HG02623 (cell line): Measurements from ENCODE around the gene LTB.
"Not testable (repeated sequence)": the region's sequence is repeated elsewhere in the genome, so short reads cannot be mapped to it uniquely, and the experiment has no call there.

Experiments used
- ATAC-seq: cut with Tn5 transposase; IDR thresholded peaks from one replicate; pipeline ENCODE4 v1.9.1; 2021; ENCODE audit warnings: moderate library complexity; ENCODE audit not compliant: unreplicated experiment

Gene LTB

DNA sequence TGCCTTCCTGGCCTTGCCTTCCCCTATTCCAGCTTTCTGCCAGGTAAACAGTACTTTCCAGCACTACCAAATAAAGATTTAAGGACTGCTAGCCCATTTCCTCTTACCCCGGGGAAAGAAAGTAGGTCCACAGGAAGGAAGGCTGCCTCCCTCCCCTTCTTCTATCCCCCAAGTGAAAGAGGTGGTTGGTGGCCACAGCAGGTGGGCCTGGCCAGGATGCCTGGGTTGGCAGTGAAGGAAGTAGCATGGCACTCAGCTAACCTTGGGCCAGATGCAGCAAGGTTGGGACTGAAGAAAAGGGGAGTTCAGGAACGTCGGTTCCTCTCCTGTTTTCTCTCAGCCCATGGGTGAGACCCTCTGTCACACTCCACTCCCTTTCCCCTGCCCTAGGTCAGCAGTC is 25.9 kb downstream of the LTB start:
- ATAC-seq = no peak

DNA sequence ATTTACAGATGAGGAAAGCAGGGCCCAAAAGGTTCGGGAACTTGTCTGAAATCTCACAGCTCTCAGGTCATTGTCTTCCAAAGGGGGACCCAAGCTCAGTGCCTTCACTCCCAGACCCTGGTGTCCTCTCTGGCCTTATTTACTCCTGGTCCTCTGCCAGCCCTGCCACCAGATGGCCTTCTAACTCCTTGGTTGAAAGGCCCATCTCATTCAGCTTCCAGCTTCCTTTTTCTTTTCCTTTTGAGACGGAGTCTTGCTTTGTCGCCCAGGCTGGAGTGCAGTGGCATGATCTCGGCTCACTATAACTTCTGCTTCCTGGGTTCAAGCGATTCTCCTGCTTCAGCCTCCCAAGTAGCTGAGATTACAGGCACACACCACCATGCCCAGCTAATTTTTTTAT is 30.9 kb downstream of the LTB start:
- ATAC-seq = not testable (repeated sequence)

DNA sequence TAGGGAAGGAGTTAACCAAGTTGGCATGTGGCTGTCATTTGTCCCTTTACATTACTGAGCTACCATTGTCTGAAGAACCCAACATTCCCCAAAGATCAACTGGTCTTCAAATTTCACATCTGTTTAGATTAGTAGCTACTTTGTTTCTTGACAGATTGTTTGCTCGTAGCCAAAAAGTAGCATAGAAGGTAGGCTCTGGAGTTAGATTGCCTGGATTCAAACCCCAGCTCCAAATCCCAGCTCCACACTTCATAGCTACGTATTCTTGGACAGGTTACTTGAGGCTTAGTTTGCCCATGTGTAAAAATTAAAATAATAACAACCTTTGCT is 33.7 kb downstream of the LTB start:
- ATAC-seq = no peak

DNA sequence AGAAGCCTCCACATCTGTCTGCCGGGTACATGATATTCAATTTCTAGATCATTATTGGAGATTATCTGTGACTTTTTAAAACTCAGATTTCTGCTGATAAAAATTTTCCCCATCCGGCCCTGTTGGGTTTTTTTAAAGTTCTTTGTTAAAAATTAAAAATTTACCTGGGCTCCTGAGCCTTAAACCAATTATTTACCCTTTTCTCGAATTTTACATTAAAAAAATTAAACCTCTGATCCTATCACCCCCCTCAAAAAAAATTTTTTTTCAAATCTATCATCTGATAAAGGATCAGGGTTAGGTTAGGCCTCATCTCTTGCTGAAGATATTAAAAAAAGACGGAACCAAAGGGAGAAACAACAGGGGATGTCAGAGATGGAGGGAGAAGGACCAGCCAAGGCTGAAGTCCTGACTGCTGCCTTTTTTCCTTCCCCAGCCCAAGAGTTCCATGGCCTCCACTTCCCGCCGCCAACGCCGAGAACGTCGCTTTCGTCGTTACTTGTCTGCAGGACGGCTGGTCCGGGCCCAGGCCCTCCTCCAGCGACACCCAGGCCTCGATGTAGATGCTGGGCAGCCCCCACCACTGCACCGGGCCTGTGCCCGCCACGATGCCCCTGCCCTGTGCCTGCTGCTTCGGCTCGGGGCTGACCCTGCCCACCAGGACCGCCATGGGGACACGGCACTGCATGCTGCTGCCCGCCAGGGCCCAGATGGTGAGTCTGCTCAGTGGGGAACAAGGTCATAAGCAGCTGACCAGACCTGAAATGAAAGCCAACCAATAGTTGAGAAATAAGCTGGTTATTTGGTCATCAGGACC is 34.3 kb downstream of the LTB start:
- no peak for ATAC-seq

DNA sequence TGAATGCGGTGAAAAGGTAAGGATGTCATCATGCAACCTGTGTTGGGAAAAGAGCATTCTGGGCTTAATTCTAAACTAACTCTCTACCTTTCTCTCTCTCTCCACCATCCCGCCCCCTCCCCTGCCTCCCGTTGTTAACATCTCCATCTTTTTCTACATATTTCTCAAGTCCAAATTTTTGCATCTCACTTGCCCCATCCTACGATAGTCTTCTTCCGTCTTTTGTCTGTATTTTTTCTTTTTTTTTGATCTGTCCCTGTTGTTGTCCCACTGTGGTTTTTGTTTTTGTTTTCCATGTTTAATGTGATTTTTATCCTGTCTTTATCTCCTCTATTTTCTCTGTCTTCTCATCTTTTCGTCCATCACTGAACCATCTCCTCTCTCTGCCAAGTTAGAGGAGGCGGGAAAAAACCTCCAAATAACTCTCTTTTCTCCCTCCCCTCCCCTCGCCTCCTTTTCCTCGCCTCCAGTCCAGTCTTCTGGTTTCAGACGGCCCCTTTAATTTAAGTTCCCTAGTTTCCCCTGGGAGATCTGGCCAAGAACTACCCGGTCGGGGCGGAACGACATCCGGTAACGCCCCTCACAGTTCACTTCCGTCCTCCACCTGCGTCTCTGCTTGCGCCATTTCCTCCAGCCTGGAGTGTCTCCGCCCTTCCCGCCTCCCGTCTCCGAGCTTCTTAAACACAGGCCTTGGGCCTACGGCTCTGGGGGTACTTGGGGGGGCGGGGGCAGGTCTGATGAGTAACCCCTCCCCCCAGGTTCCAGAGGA is 35.1 kb downstream of the LTB start, which contains the start of gene NFKBIL1:
NFKBIL1 (plus strand) TSS at position 651 of the 769 bp plus-strand sequence; CDS start at position 738, 87 bp downstream.
- ATAC-seq = peak; percentile 69

DNA sequence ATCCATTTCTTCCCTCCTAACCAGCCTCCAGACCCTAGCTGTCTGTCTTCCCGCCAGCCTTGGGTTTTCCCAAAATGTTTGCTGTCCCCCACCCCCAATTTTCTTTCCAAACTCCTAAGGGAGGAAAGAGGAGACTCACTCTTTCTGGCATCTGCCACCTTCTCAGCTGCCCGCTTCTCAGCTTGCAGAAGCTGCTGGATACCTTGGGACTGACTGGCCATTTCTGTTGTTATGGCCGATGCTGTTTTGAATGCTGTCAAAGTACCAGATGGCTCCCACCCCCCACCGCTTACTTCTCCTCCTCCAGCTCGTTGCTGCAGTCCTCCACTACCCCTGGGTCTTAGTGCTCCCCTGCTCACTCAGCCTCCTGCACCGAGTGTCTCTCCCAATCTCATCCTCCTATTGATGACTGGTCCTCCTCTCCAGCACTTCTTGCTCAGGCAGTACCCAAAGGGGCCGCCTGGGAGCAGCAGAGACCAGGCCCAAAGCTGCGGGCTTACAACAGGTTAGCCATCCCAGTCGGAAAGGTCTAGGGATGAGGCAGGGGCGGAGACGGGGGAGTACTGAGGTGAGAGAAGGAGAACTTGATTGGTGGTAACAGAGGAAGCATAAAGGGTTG is 35.8 kb downstream of the LTB start, which contains the start of gene ATP6V1G2:
ATP6V1G2 (minus strand) TSS at position 270 of the 619 bp plus-strand sequence; CDS start at position 221, 49 bp downstream.
- ATAC-seq = peak; percentile 43

DNA sequence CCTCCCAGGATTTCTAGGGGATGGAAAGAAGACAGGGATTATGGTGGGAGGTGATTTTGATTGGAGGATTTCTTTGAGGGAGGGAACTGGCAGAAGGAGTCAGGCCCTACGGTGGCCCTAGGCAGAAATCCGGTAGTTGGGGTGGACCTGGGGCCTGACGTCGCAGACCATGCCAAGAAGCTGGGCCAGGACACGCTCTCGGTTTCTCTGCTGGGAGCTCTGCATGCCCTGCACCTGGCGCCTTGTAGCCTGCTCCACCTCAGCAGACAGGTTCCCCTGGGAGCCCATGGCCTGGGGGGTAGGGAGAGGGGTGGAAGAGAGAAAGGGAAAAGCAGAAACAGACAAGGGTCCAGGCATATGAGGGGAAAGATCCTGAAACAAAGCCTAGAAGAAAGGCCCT is 36.9 kb downstream of the LTB start:
- no peak for ATAC-seq

DNA sequence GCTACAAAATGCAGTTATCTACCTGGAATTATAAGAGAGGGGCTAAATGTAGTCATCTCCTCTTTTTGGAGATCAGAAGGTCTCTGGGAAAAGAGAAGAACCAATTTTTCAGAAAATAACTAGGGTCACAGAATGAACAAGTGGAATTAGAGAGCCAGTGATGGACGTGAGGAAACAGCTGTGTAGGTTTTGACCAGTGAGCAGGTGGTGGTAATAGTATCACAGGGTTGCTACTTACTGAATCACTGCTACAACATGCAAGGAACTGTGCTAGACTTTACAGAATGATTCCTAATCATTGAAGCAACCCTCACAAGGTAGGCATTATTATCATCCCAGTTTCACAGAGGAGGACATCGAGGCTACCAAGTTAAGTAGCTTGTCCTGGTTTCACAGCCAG is 37.5 kb downstream of the LTB start:
- no peak for ATAC-seq

DNA sequence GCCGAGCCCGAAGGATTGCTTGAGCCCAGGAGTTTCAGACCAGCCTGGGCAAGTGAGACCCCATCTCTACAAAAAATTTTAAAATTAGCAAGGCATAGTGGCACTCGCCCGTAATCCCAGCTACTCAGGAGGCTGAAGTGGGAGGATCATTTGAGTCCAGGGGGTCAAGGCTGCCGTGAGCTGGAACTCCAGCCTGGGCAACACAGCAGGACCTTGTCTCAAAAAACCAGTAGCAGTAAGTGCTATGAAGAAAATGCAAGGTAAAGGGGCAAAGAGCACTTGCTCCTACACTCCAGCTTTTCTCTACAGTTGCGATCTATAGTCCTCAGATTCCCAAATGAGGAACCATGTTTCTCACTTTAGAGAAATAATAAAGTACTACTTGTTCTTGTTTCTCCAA is 38.6 kb downstream of the LTB start:
- ATAC-seq = no peak

DNA sequence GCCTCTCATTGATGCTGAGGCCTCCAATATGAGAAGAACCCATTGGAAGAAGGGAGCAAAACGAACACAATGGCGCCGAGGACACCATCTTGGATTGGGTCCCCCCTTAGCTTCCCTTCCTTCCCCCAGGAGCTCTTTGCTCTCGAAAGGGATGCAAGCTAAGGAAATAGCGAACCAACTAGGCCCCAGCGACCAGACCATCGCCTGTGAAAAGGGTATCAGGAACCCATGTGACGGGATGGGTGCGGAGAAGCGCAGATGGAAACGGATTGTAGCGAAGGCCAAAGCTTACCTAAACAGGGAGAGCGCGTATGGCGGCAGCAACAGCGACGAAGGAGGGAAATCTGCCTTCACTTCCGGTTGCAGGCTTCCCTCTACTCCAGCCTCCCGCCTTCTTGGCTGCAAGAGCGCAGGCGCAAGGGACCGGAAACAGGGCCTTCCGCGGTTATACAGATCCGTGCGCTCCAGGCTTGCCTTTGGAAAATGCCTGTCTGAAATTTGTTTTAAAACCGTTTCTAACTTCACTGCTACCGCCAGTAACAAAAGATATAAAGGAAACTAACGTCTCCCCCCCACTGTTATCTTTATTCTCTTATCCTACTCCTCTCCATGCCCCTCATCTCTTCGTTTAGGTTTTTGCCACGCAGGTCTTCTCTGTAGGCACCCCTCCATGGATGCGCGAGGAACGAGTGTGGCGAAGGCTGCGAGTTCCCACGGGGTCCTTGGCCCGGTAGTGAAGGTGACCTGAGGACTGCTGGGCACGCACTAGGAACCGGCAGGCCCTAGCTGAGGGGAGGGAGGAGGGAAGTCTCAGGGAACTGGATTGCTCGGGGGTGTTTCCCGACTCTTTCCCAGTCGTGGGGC is 40.3 kb downstream of the LTB start, which contains the start of gene DDX39B:
DDX39B (minus strand) TSS at position 346 of the 864 bp plus-strand sequence. CDS start 1,471 bp downstream, outside the sequence.
- ATAC-seq = peak; percentile 65

DNA sequence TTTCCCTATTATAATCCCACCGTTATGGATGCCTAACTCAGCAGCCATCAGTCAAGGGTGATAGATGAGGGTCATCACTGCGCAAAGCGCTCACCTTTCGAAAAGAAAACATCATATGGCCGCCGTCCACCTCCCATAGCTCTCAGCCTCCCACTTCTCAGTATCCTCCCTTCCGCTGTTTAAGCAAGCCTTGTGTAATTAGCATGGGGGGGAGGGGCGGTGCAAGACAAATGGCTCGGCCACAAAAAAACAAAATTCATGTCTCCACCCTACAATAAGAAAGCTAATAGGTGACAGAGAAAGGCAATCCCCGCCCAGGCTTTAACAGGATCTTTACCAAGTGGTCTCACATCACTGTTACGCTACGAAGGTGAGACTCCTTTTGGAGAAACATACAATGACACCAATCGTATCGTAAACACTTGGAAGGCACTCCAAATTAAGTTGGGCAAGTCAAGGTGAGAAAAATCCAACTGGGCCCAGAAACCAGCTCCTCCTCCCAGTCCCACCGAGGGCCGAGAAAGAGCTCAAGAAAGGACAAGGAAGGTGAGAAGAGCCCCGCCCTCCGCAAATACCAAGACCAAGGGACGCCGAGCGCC is 41.1 kb downstream of the LTB start:
- no peak for ATAC-seq

DNA sequence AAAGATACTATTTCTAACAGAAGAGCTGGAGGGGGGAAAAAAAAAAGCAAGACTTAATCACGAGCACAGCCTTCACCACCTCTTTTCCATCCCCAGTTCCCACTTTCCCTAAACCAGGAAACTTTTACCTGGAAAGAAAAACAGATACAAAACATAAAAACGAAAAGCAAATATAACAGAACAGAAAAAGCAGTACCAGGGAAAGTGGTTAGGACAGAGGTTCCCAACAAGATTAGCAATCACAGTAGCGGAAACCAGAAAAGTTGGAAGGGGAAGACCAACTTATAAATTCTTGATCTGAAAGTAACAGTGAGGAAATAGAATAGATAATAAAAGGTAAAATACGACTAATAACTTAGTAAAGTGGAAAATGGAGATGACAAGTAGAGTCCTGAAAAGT is 41.6 kb downstream of the LTB start:
- no peak for ATAC-seq

DNA sequence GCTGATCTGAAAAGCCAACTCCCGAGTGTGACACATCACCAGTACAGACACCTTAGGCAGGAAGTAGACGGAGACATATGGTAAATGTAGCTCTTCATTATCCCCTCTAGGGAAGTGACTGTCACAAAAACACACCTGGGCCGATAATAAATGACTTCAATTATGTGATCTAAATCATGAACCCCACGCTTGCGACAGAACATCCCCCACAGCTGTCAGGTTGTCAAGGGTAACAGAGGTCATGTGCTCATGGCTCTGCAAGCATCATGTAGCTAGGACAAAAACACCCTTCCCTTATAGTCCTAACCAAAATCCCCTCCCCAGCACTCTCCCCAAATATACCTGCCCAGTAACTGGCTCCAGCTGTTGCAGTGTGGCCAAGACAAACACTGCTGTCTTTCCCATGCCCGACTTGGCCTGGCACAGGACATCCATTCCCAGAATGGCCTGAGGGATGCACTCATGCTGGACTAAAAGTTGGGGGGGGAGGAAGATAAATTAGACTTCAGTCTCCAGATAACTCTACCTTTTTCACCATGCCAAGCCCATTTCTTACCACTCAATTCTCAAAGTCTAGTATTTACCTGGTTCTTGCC is 43.3 kb downstream of the LTB start:
- ATAC-seq = no peak

DNA sequence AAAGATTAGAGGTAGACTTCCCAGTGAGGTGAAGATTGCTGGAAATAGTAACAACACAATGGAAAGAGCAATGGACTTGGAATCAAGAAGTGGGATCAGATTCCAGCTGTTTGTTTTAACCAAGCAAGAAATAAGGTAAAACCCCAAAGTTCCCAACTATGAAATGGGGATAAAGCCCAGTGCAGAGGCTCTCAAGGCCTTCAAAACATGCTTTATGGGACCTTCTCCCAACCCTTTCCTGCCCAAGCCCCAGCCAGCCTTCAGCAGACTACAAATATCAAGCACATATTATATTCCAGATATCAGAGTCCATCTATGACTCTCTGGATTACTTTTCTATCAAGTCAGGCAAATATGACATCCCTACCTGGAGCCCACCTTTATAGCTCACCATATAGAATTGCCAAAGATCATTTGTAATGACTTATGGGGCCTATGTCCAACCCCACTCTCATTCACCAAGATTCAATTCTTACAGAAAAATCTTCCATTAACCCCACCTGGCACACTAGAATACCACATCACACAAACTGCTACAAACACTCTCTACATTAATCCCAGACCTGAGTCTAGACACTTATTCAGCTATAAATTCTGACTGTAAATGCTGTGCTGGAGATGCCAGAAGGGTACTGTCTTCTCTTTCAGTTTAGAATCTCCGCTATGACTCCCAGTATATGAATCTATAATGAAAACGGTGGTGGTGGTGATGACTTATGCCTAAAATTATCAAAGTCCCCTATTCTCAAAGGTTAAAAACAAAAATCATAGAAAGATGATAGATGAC is 46.5 kb downstream of the LTB start:
- ATAC-seq = no peak

DNA sequence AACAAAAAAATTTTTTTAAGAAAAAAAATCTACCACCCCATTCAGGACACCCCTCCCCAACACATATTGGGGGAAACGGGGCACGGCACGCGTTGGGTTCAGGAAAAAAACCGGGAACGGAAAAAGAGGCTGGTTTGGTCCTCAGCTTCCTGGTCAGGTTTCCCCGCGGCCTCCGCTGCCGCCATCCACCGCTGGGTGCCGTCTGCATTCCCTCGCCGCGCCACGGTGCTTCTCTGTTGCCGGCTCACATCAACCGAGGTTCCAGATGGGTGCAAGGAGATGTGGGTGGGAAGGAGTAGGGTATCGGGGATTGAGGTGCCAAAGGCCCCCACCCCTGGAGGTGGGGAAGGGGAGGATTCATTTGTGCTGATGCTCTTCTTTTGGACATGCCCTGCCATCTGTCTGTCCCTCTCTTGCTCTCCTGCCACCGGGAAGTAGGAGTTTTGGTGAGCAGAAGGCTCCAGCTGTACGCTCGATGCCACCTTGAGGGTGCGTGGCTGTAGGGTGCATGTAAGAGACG is 47.6 kb downstream of the LTB start:
- no peak for ATAC-seq

DNA sequence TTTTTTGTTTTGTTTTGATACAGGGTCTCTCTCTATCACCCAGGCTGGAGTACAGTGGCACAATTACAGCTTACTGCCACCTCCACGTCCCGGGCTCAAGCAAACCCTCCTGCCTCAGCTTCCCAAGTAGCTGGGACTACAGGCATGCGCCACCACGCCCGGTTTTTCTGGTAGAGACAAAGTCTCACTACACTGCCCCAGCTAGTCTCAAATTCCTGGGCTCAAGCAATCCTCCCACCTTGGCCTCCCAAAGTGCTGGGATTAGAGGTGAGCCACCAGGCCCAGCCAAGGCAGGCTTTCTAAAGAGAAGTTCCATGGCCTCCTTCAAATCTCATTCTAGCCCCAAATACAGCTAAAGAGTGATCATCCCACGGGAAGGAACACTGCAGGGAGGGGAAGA is 48.2 kb downstream of the LTB start:
- ATAC-seq = no peak

DNA sequence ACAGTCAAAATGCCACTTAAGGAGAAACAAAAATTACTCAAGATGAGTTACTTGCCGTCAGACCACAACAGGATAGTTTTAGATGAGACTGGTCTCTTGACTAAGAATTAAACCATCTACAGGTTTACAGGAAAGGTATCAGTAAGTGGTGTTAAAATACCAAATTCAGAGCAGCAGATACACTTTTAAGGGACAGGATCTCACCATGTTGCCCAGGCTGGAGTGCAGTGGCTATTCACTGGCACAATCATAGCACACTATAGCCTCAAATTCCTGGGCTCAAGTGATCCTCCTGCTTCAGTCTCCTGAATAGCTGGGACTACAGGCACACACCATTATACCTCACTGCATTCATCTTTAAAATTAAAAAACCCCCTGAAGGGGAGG is 48.8 kb downstream of the LTB start:
- no peak for ATAC-seq

DNA sequence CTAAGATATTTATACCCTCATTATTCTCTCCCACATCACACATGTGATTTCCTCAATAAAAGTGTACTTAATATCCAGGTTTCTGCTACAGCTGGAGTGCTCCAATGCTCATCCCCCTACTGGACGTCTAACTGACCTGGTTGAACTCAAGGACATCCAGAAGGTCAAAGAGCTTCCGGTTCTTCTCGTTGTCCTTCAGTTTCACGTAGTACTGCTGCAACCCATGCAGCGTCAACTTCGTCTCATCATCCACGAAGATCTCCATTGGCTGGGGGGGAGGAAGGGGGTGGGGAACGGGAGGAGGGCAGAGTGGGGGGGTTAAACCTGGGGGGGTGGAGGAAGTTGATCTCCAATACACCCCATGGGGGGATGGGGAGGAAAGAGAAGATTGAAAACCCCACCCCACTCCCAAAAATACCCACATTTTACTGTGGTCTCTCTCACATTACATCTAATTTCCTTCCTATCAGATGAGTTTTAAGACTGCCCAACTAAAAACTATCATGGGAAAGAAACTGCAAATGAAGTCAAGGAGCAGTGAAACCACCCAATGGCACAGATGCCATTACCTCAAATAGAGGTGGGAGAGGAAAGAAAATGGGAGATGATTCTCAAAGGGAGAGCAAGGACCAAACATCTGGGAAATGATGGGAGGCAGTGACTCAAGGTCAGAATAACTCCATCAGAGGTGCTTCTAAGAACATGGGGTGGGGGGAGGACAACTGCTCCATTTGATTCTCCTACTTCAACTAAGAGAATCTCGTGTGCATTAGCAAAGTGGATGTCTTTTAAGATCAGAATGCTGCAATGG is 49.4 kb downstream of the LTB start:
- ATAC-seq = no peak
